PC-9 (cell line): Measurements from ENCODE around the gene ITGA2B. TPM values are rescaled to one million over a fixed set of nuclear protein-coding genes. Genes with fewer than 3 reads are reported as not detected.

Source experiments
- BruUV-seq: library from RNA; stranded (reverse); fragments of 400-500 nt; replicated peaks from 2 replicates; lab custom pipeline; 2021; lab: Mats Ljungman, UMichigan
- CTCF ChIA-PET: fragments of 300-600 bp; sonication (Branson Sonifier 250); formaldehyde crosslinking; loops from one replicate; lab custom pipeline; 2022; ENCODE audit warnings: antibody characterized with exemption; lab: Charles Lee
- POLR2A ChIA-PET: fragments of 300-600 bp; sonication (Branson Sonifier 250); formaldehyde crosslinking; loops from one replicate; lab custom pipeline; 2022; ENCODE audit warnings: antibody characterized with exemption; ENCODE audit not compliant: unreplicated experiment; lab: Charles Lee
- DNase-seq, 2 experiments: peaks; one replicate each; pipeline versions ENCODE4 v3.0.0 to v3.0.0-alpha.2; 2015 to 2022; ENCODE audit warnings: mixed read lengths in 1 of 2
- H2AFZ ChIP-seq: fragments of 200-600 bp; sonication (generic); 2 replicates; pipeline ENCODE4 v1.8.1; 2017; ENCODE audit warnings: antibody characterized with exemption
- H3F3A ChIP-seq: fragments of 200-600 bp; sonication (generic); 2 replicates; pipeline ENCODE4 v1.8.1; 2017; ENCODE audit warnings: antibody characterized with exemption, mild to moderate bottlenecking, low read depth; ENCODE audit not compliant: insufficient read depth
- H3K27ac ChIP-seq: fragments of 200-600 bp; sonication (generic); 2 replicates; pipeline ENCODE4 v1.6.1; 2016; ENCODE audit warnings: mixed run types
- H3K27me3 ChIP-seq: fragments of 200-600 bp; sonication (generic); 2 replicates; pipeline ENCODE4 v1.6.1; 2016; ENCODE audit warnings: low read depth, mixed run types; ENCODE audit not compliant: insufficient read depth
- H3K36me3 ChIP-seq: fragments of 200-600 bp; sonication (generic); 2 replicates; pipeline ENCODE4 v1.6.1; 2016; ENCODE audit warnings: low read depth, mixed run types
- H3K4me1 ChIP-seq: fragments of 200-600 bp; sonication (generic); replicated peaks from 2 replicates; pipeline ENCODE4 v1.6.1; 2016; ENCODE audit warnings: mixed run types; ENCODE audit not compliant: insufficient read depth
- H3K4me2 ChIP-seq: fragments of 200-600 bp; sonication (generic); 2 replicates; pipeline ENCODE4 v1.6.1; 2017; ENCODE audit warnings: mixed run types
- H3K4me3 ChIP-seq: fragments of 200-600 bp; sonication (generic); 2 replicates; pipeline ENCODE4 v1.6.1; 2016; ENCODE audit warnings: mixed run types
- H3K79me2 ChIP-seq: fragments of 200-600 bp; sonication (generic); 2 replicates; pipeline ENCODE4 v1.6.1; 2017; ENCODE audit warnings: low read depth, mixed run types
- H3K9me2 ChIP-seq: fragments of 200-600 bp; sonication (generic); 2 replicates; pipeline ENCODE4 v1.8.1; 2017; ENCODE audit warnings: mild to moderate bottlenecking; ENCODE audit not compliant: insufficient read depth
- H3K9me3 ChIP-seq: fragments of 200-600 bp; sonication (generic); 2 replicates; pipeline ENCODE4 v1.8.1; 2016; ENCODE audit warnings: low read depth; ENCODE audit not compliant: insufficient read depth
- H4K20me1 ChIP-seq: fragments of 200-600 bp; sonication (generic); 2 replicates; pipeline ENCODE4 v1.8.1; 2017; ENCODE audit not compliant: insufficient read depth
- CTCF ChIP-seq: fragments of 200-600 bp; sonication (generic); conservative IDR thresholded peaks from 2 replicates; pipeline ENCODE4 v1.6.1; 2017; ENCODE audit warnings: mixed run types, antibody characterized with exemption, mild to moderate bottlenecking, moderate library complexity
- EZH2 ChIP-seq: fragments of 200-600 bp; sonication (generic); IDR thresholded peaks from 2 replicates; pipeline ENCODE4 v1.8.0; 2017; ENCODE audit warnings: antibody characterized with exemption, low read depth
- intact Hi-C: fragments of 100-400 bp; cut with micrococcal nuclease; formaldehyde crosslinking; loops from one replicate; pipeline ENCODE4 v1.10.0; 2022; ENCODE audit not compliant: unreplicated experiment
- total RNA-seq: library from RNA; stranded (reverse); gene quantifications from 2 replicates; pipeline ENCODE4 v1.2.3, GENCODE V29; 2021

Gene ITGA2B
- total RNA-seq, 1 experiment from 2014 or later, result 5.7 TPM

- H3K27me3 ChIP-seq, result no peaks in the 10 kb centered on the region
- BruUV-seq, result no TSS peak
- H3K79me2 ChIP-seq, result no peaks in the 10 kb centered on the region
- H3K4me1 ChIP-seq, result no peaks in the 10 kb centered on the region
- no peak overlapping the region for H2AFZ ChIP-seq
- ChIA-PET POLR2A (no interaction called here), CTCF (interaction anchor here (0.6 kb wide), 1 partner anchor 13 kb away, joined by 3 read pairs; no protein-coding TSS in a partner anchor)
- H3K4me3 ChIP-seq, result no peak overlapping the region
- TF ChIP-seq CTCF (no peak), EZH2 (no peak)
- intact Hi-C loops, result no loop called here
- no peaks in the 10 kb centered on the region for H4K20me1 ChIP-seq
- no peak overlapping the region for H3K27ac ChIP-seq
- no peak overlapping the region for H3K4me2 ChIP-seq
- no peaks in the 10 kb centered on the region for H3K9me2 ChIP-seq
- no peaks in the 10 kb centered on the region for H3K9me3 ChIP-seq
- DNase-seq, result no peak
- no peaks in the 10 kb centered on the region for H3F3A ChIP-seq
- H3K36me3 ChIP-seq, result no peaks in the 10 kb centered on the region
Measured at GRCh38 chr17:44378171-44378705, 11.2 kb downstream of the ITGA2B start.

- H3K79me2 ChIP-seq, result no peaks in the 10 kb centered on the region
- H3K4me1 ChIP-seq, result no peaks in the 10 kb centered on the region
- TF ChIP-seq CTCF (no peak), EZH2 (no peak)
- no peaks in the 10 kb centered on the region for H3K9me2 ChIP-seq
- no peak overlapping the region for H3K4me2 ChIP-seq
- H3K9me3 ChIP-seq, result no peaks in the 10 kb centered on the region
- H3K27ac ChIP-seq, result no peak overlapping the region
- H3K27me3 ChIP-seq, result no peaks in the 10 kb centered on the region
- intact Hi-C loops, result no loop called here
- CTCF ChIA-PET, result interaction anchor here (0.6 kb wide), 1 partner anchor 20 kb away, joined by 8 read pairs; no protein-coding TSS in a partner anchor
- DNase-seq, result no peak
- H3K4me3 ChIP-seq, result no peak overlapping the region
- no TSS peak for BruUV-seq
- H4K20me1 ChIP-seq, result no peaks in the 10 kb centered on the region
- no peak overlapping the region for H2AFZ ChIP-seq
- no peaks in the 10 kb centered on the region for H3K36me3 ChIP-seq
- POLR2A ChIA-PET, result no interaction called here
- H3F3A ChIP-seq, result no peaks in the 10 kb centered on the region
Measured at GRCh38 chr17:44376779-44377178, 12.7 kb downstream of the ITGA2B start.

GRCh38 chr17:44376124-44376523, 13.3 kb downstream of the ITGA2B start:
- Histone ChIP-seq H3K79me2 (no peaks in the 10 kb centered on the region), H3K27ac (no peak overlapping the region), H3K4me2 (no peak overlapping the region), H3K4me1 (no peaks in the 10 kb centered on the region), H3K9me3 (no peaks in the 10 kb centered on the region), H3K9me2 (no peaks in the 10 kb centered on the region), H3K27me3 (no peaks in the 10 kb centered on the region), H2AFZ (no peak overlapping the region), H3K4me3 (no peak overlapping the region), H4K20me1 (no peaks in the 10 kb centered on the region), H3F3A (no peaks in the 10 kb centered on the region), H3K36me3 (no peaks in the 10 kb centered on the region)
- no peak for TF ChIP-seq EZH2
- TF ChIP-seq CTCF, result peak; percentile 56; the same call in 1 of the 2 replicates
- ChIA-PET CTCF (interaction anchor here (0.6 kb wide), 1 partner anchor 19 kb away, joined by 8 read pairs; no protein-coding TSS in a partner anchor), POLR2A (no interaction called here)
- BruUV-seq, result no TSS peak
- DNase-seq, result peak in 1 of 2 experiments; percentile 17
- intact Hi-C loops, result no loop called here
